T-helper 2 cell (primary cell): Measurements from ENCODE around the gene ANXA8.
"Not testable (repeated sequence)": the region's sequence is repeated elsewhere in the genome, so short reads cannot be mapped to it uniquely, and the experiment has no call there.

ENCODE experiments used
- DNase-seq, 5 experiments: peaks; one replicate each; pipeline versions ENCODE4 v3.0.0 to v3.0.0-alpha.2; 2012 to 2022
- total RNA-seq, 2 donors: gene quantifications; one replicate each; lab custom pipeline; 2026; lab: John Stamatoyannopoulos, UW

Gene ANXA8, protein sequence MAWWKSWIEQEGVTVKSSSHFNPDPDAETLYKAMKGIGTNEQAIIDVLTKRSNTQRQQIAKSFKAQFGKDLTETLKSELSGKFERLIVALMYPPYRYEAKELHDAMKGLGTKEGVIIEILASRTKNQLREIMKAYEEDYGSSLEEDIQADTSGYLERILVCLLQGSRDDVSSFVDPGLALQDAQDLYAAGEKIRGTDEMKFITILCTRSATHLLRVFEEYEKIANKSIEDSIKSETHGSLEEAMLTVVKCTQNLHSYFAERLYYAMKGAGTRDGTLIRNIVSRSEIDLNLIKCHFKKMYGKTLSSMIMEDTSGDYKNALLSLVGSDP
- 0 to 0.07 reads per million in 2 donors for total RNA-seq

DNA sequence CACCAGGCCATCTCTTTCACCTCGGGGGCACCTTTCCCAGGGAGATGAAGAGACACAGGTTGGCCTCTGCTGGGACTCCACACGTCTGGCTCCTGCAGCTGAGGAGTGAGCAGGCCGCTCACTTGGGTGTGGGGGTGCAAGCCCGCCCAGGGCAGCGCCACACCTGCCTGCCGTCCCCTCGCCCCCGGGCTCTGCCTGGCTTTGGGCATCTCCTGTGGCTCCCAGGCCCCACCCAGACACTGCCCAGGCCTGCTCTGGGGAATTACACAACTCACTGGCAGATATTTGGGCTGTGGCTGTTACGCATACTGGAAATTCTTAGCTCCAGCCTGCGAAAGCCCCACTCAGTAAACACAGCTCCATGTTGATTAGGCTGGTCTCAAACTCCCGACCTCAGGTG, at the start of gene ANXA8:
ANXA8 (minus strand) TSS at position 193 of the 400 bp plus-strand sequence; CDS start at position 11, 182 bp downstream.
- not testable (repeated sequence) for DNase-seq

DNA sequence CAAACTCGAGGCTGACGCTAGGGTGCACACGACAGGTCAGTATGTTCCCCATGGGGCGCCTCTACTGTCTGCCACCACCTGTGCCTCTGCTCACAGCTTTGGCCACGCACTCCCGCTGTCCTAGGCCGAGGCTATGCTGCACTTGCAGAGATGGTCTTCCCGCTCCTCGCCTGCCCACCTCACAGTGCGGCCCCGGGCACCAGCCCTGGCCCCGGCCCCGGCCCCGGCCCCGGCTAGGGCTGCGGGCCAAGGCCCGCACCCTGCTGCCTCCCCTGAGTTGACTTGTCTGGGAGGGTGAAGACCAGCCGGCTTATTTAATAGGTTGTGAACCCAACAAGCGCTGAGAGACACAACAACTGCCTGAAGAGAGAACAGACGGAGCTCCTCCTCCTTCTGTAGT, 39.6 kb upstream of the ANXA8 start, which contains the start of gene AGAP9:
AGAP9 (minus strand) TSS at position 164 of the 400 bp plus-strand sequence; CDS start at position 52, 112 bp downstream.
- not testable (repeated sequence) for DNase-seq

DNA sequence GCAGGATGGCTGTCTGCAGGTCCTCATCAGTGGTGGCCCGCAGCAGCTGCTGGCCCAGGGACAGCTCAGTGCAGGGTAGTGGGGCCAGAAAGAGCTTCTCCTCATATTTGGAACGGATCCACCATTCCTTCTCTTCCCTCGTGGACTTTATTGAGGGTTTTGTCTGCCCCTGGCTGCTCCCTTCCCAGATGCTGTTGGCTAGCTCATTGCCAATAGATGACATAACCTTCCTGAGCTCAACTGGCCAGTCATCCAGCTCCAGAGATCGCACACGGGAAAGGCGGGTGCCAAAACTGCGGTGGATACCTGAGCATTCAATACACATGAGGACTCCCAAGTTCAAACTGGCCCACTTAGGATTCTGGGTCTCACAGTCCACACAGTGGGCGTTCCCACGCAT, 18.4 kb upstream of the ANXA8 start:
- DNase-seq, result not testable (repeated sequence)

DNA sequence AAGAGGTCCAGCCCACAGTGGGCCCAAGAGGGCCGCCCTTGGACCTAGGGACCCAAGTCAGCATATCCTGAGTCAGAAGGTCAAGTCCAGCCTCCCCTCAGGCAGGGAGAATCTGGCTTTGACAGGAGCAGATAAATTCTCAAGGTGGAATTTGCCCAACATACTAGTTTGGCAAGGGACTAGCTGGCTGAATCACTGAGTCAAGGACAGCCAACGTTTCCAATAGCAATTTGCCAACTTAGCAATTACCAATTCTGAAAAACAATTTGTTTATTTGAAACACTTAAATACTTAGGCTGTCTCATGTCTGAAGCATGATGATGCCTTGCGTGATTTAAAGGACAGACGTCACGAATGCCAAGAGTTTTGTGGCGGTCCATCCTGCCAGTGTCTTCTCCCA, 10.3 kb upstream of the ANXA8 start:
- DNase-seq, result not testable (repeated sequence)

DNA sequence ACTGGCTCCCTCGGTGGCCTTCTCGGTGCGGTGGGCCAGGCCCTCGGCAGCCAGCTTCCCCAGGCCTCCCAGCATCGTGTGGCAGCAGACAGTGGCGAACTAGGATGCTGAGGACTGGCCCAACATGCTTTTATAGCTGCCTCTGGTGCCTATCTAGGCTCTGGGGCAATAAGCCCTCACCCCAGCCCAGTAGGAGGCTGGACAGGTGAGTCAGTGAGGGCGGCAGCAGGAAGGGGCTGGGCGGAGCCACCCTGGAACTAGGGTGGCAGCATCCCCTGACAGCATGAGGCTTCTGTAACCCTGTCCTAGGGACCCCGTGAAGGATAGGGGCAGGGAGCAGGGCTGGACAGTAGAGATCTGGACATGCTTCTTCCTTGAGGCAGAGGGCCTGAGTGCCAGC, 7.7 kb upstream of the ANXA8 start, which contains the start of gene FAM25G:
FAM25G (minus strand) TSS at position 101 of the 400 bp plus-strand sequence; CDS start at position 75, 26 bp downstream.
- DNase-seq, result not testable (repeated sequence)

DNA sequence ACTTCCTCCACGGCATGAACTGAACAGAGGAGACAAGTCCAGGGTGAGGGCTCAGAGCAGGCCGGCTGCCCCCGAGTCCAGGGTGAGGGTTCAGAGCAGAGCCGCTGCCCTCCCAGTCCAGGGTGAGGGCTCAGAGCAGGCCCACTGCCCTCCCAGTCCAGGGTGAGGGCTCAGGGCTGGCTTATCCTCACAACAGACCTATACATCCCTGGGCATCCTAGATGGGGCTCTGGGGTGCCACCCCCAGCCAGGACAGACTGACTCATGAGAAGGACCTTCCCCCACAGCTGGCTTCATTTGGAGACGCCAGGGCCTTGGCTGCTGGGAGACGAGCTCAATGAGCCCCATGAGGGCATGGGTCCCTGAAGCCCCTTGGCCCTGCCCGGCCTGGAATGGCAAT, 5.7 kb upstream of the ANXA8 start:
- not testable (repeated sequence) for DNase-seq

DNA sequence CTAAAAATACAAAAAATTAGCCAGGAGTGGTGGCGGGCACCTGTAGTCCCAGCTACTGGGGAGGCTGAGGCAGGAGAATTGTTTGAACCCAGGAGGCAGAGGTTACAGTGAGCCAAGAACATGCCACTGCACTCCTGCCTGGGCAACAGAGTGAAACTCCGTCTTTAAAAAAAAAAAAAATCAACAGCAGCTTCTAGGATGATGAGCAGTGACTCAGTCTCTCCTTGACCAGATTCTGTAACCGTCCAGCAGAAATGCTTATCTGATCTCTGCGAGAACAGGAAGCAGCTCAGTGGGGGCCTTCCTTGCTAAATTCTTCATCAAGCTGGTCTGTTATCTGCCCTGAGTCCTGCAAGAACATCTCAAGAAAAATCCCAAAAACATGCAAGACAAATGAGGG, 2.0 kb upstream of the ANXA8 start:
- peak in 1 of 5 experiments; percentile 44 for DNase-seq

DNA sequence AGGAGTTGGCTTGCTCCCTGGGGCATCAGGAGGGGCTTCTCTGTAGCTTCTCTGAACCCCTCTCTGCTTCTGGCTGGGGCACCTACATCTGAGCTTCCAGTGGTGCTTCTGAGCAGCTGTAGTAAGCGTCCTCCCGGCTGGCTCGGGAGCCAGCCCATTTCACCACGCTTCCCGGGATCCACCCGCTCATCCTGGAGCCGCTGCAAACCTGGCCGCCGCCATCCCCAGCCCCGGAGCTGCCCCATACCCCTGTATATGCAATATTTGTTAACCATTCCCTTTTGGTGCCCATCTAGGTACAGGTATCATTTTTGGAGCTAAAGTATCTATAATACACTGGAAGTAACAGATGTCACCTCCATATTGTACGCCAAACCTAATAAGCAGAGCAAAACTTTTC, 871 bp upstream of the ANXA8 start:
- not testable (repeated sequence) for DNase-seq

DNA sequence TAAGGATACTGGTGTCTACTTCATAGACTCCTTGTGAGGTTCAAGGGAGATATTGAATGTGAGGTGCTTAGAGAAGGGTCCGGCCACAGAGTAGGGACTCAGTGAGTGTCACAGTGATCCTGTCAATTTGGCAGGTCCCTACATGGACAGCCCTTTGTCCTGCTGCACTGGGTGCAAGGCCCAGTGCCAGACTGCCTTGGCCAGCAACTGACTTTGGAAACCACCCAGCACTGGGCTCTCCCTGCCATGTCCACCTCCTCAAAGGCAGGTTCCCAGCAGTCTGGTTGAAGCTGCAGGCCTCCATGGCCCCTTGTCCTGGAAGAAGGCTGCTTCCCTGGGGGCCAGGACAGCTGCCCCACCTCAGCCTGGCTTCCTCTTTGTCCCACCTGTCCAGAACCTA, 1.5 kb downstream of the ANXA8 start:
- not testable (repeated sequence) for DNase-seq

DNA sequence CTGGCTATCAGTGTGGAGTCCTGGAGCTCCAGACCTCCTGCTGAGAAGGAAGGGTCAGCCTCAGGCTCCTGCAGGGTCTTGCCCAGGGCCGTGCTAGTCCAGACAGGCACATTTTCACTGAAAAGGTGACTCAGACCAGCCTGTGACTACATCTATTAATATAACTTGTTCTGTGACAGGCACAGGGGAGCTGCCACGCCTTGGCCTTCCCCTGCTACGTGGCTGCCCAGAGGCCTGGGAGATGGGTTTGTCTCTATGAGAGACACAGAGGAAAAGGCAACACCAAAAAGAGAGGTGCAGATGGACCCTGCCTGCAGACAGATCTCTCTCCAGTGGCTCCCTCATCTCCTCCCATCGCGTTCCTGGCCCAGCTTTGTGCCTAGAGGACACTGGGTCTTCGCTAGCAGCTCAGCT, 2.1 kb downstream of the ANXA8 start:
- DNase-seq, result not testable (repeated sequence)

DNA sequence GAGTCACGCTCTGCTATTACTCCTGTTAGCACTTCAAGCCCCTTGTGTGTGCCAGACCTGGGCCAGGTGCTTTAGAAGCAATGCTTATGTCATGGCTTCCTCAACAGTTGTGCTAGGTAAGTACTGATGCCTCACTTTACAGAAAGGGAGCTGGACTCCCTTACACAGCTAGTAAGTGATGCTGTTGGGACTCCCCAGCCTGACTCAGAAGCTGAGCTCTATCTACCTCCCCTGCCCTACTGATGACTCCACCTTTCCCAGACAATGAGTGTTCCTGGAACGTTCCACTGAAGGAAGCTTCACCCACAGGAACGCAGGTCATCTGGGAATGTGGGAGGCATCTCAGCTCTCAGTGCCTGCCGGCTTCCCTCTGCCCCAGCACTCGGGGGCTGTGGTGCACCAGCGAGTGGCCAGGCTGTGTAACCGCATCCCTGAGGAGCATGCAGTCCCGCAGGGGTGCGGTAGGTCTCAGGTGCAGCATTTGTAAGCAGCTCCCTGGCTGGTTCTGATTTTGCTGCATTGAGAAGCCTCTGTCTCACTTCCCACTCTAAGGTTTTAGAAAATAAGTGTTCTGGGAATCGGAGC, 2.6 kb downstream of the ANXA8 start:
- DNase-seq, result not testable (repeated sequence)

DNA sequence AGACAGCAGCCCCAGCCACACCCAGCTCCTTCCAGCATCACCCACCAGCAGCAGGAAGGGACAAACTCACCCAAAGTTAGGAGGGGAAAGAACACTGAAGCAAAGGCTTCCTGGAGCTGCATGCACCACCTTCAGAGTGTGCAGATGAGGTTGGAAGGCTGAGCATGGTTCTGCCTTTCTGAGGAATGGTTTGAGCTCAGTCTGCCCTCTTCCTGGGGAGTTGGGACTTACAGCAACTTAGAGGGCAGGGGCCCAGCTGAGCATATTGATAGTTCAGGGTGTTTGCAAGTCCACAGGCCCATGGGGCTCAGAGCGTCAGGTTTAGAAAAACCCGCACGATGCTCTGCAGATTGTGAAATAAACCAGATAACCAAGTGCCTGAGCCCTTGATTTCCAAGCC, 3.8 kb downstream of the ANXA8 start:
- not testable (repeated sequence) for DNase-seq

DNA sequence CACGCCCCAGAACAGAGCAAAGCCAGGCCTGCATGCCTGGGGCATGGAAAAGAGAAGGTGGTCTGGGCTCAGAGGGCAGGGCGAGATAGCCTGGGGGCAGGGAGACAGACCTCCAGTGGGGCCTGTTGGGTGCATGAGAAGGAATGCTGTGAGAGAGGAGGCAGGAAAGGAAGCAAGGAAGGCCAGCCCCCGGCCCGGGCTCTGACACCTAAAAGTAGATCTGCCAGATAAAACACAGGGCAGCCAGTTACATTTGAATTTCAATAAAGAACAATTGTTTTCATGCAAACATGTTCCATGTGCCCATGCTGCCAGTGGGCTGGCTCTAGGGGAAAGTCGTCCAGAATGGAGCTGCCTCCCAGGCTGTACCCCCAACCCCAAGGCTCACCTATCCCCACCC, 5.8 kb downstream of the ANXA8 start:
- not testable (repeated sequence) for DNase-seq

DNA sequence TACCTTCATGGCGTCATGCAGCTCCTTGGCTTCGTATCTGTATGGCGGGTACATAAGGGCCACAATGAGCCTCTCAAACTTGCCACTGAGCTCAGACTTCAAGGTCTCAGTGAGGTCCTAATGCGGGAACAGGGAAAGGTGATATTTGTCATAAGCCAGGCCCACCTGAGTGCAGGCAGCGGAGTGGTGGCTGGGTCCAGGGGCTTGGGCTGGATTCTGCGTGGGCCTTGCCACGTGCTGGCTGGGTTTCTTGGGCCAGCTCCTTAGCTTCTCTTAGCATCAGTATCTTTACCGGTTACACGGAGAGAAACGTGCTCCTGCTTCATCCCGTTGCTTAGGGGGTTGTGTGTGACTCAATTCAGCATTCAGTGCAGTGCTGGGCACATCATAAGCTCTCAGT, 6.8 kb downstream of the ANXA8 start:
- not testable (repeated sequence) for DNase-seq

DNA sequence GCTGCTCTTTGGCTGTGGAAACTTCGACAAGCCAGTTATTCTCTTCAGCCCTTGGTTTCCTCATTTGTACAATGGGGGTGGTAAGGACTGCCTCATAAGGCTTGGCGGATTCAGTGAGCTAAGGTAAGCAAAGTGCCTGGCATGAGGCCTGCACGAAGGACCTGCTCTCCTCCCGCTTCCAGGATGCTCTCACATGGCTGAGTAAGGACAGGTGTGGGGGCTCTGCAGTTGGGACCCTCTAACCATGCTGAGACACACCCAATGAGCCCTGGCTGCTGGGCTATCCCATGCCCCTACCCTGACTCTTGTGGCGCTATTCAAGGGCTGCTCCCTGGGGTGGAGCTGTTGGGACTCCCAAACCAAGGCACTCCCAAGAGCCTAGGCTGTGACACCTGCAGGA, 8.8 kb downstream of the ANXA8 start:
- not testable (repeated sequence) for DNase-seq

DNA sequence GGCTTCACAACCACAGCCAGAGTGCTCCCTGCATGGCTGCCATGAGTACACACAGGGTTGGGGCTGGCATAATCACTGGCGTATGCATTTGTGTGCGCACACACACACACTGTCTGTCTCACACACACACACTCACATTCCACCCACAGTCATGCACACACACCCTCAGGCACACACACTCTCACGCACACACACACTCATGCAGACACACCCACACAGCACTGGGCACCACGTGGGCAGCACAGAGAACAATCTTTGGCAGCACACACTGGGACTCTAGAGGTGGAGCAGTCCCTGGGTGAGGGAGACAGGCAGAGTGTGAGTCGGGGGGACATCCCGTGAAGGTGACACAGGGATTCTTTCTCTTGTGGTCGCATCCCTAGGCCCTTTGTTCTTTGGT, 10.4 kb downstream of the ANXA8 start:
- not testable (repeated sequence) for DNase-seq

DNA sequence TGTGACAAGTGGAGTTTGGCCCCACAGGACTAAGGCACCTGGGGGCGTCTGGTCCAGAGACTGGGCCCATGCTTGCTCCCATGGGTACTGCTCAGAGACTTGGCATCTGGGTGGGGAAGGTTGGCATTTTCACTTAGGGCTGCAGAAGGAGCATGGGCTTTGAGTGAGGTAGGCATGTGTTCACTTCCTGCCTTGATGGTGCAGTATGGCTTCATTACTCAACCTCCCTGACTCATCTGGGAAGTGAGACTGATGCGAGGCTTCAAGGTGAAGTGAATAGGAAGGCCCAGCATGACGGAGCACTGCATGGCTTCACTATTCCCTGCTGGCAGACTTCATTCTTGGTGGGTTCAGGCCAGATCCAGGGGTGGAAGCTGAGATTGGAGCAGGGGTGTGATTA, 11.3 kb downstream of the ANXA8 start:
- not testable (repeated sequence) for DNase-seq

DNA sequence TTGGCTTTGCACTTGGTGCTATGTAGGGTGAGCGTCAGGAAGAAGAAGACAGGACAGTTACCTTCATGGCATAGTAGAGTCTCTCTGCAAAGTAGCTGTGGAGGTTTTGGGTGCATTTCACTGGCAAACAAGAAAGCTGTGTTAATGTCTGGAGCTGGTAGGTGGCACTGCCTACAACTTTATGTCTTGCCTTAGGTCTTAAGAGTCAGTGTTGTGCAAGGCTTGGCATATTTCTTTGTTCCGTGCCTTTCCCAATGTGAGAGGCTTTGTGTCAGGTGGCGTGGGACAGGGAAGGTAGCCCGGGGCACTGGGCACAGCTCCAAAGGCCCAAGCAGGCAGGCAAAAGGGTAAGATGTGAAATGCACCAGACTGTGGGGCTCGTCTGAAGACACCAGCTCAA, 11.8 kb downstream of the ANXA8 start:
- DNase-seq, result not testable (repeated sequence)

DNA sequence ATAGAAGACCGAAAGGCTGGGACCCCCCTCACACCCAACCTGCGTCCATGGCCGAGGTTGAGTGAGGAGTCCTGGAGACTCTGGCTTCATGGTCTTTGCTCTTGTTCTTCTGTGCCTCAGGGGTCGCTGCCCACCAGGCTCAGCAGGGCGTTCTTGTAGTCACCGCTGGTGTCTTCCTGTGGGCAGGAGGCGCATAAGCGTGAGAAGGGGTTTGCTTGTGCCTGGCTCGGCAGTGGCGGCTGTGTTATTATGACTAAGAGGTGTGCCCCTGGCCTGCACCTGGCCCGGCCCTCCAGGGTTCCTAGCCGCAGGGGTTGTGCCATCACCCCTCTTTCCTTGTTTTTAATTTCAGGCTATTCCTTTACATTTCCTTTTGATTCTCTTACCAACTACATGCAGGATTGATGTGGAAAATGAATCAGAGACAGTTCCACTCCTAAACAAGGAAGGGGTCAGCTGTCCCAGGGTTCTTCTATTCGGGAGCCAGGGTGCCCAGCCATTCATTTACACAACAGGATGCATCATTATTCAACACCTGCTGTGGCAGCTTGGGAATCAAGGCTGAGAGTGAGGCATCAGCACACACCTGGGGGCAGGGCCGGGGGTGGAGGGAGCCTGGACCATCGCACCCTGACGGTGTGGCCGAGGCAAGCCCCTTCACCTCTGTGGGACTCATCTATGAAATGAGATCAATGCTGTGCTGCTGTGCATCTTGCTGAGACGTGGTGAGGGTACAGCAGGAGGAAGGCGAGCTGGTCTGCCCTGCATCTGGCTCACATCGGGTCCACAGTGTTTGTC, 15.0 kb downstream of the ANXA8 start:
- DNase-seq, result not testable (repeated sequence)

DNA sequence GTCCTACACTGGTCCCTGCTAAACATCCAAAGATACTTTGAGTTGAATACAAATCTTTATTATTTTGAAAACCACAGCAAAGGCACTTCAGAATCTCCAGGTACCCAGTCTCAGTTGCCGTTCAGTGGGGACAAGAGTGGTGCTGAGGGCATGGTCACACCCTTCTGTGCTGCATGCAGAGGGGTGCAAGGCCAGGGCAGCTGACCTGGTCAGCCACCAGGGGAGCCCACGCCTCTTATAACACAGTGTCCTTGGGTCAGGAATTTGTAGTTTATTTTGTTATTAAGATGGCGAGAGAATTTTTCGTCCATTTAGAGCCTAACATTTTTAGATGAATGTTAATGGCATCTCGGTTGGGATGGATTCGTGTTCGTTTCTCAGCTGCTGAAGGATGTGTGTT, 16.0 kb downstream of the ANXA8 start:
- not testable (repeated sequence) for DNase-seq

DNA sequence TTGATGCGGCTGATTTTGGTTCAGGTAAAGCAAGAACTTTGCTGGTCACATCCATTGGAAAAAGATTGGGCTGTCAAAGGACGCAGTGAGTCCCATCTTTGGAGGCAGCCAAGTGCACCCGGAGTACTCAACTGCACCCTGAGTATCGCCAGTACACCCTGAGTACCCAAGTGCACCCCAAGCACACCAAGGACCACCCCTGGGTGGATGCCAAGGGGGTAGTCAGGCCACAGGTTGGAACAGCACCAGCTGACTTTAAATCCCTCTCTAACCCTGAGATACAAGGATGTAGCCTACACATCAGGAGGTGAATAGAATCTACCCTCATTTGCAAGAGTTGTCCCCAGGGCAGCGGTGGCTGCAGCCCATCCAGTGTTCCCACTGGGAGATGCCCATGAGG, 16.5 kb downstream of the ANXA8 start:
- DNase-seq, result not testable (repeated sequence)

DNA sequence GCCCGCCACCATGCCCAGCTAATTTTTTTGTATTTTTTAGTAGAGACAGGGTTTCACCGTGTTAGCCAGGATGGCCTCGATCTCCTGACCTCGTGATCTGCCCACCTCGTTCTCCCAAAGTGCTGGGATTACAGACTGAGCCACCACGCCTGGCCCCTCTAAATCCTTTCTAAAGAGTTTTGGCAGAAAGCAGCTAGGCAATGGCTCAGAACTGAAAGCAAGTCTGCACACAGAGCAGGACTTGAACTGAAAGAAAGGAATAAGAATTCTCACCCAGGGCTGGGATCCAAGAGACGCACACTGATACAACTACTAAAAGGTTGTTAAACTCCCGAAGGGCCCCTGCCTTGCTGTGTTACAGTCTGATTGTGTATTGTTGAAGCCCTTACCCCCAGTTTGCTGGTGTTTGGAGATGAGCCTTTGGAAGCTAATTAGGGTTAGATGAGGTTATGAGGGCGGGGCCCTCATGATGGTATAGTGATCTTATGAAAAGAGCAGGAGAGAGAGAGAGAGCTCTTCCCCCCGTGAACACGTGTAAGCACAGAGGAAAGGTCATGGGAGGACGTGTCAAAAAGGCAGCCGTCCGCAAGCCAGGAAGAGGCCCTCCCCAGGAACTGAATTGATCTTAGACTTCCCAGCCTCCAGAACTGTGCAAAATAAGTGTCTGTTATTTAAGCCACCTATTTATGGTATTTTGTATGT, 18.5 kb downstream of the ANXA8 start:
- not testable (repeated sequence) for DNase-seq
